ENCODE data around the gene ROBO2. TPM values are rescaled to one million over a fixed set of nuclear protein-coding genes. Genes with fewer than 3 reads are reported as not detected.

ROBO2 gene
- total and polyA plus RNA-seq, 2 experiments from 2014 or later = 1.5 to 7.8 TPM

- TF ChIP-seq ZNF331 (CRISPR knock-in tag; IDR thresholded peaks at IDR 0.05; ENCODE audit: low read depth) = no peak
- TF ChIP-seq NANOG (IDR thresholded peaks at IDR 0.05; ENCODE audit: borderline replicate concordance) = peak; percentile 82
Observed at GRCh38 chr3:77475507-77475906, 435.6 kb downstream of the ROBO2 start (continued).

- ATAC-seq = no peak
- Histone ChIP-seq H3F3A (replicated peaks; ENCODE audit: low read depth) (no peaks in the 10 kb centered on the region), H2AFZ (no peak overlapping the region), H3K4me2 (no peak overlapping the region), H3K27ac (ENCODE audit: low read depth) (no peak overlapping the region), H3K36me3 (ENCODE audit: insufficient read depth) (no peaks in the 10 kb centered on the region; the same call in 1 of the 2 replicates), H3K4me1 (ENCODE audit: insufficient read depth) (peaks cover 22% of the 10 kb centered on the region), H3K79me2 (replicated peaks; ENCODE audit: insufficient read depth) (no peaks in the 10 kb centered on the region), H4K20me1 (replicated peaks; ENCODE audit: insufficient read depth) (no peaks in the 10 kb centered on the region), H3K4me3 (no peak overlapping the region), H3K27me3 (ENCODE audit: insufficient read depth) (no peaks in the 10 kb centered on the region), H3K9me2 (ENCODE audit: insufficient read depth) (no peaks in the 10 kb centered on the region)
- H3K9me3 Mint-ChIP-seq = peaks cover 15% of the 10 kb centered on the region
- H3K27ac Mint-ChIP-seq = no peak overlapping the region
- peaks cover 28% of the 10 kb centered on the region for H3K36me3 Mint-ChIP-seq (ENCODE audit: low read depth)
- no peak for DNase-seq (ENCODE audit: low spot score)
- H3K4me1 Mint-ChIP-seq = peaks cover 30% of the 10 kb centered on the region
- no peak overlapping the region for H3K4me3 Mint-ChIP-seq
- no peak for TF ChIP-seq POLR2AphosphoS5 (IDR thresholded peaks at IDR 0.05; ENCODE audit: low read depth)
- no peak for TF ChIP-seq ETS1 (IDR thresholded peaks at IDR 0.05)
- no peak for TF ChIP-seq EZH2phosphoT487 (IDR thresholded peaks at IDR 0.05; ENCODE audit: unreplicated experiment)
- no peak for TF ChIP-seq STAT1 (IDR thresholded peaks at IDR 0.05; ENCODE audit: unreplicated experiment)
- TF ChIP-seq CTCF (conservative IDR thresholded peaks at IDR 0.05; ENCODE audit: low read depth in 2 of 2) = no peak
- no peak for TF ChIP-seq REST (IDR thresholded peaks at IDR 0.05; ENCODE audit: unreplicated experiment)
- TF ChIP-seq CREB1 (CRISPR knock-in tag; IDR thresholded peaks at IDR 0.05; ENCODE audit: low read depth) = no peak
- no peak for TF ChIP-seq JUNB (IDR thresholded peaks at IDR 0.05; ENCODE audit: unreplicated experiment)
- no peak for TF ChIP-seq EZH2 (IDR thresholded peaks at IDR 0.05; ENCODE audit: low read depth, unreplicated experiment)
- TF ChIP-seq NANOG (IDR thresholded peaks at IDR 0.05; ENCODE audit: borderline replicate concordance) = no peak
- TF ChIP-seq ZNF114 (CRISPR knock-in tag; IDR thresholded peaks at IDR 0.05) = no peak
- TF ChIP-seq ZNF331 (CRISPR knock-in tag; IDR thresholded peaks at IDR 0.05; ENCODE audit: low read depth) = no peak
- no peak for TF ChIP-seq ZNF462 (CRISPR knock-in tag; IDR thresholded peaks at IDR 0.05)
- no peaks in the 10 kb centered on the region for H3K27me3 Mint-ChIP-seq (ENCODE audit: insufficient read depth, low read depth, poor library complexity)
Observed at GRCh38 chr3:77479021-77479420, 439.1 kb downstream of the ROBO2 start.
